Right atrium auricular region (tissue), 2 donors: ENCODE results near the gene RNF111. TPM values are rescaled to one million over a fixed set of nuclear protein-coding genes. Genes with fewer than 3 reads are reported as not detected.

Experiments used
- DNase-seq: peaks from one replicate; pipeline ENCODE4 v3.0.0-alpha.2; 2019; ENCODE audit warnings: low spot score
- H3K27ac ChIP-seq, 2 donors: fragments of 200-600 bp; sonication (generic); 1 replicate in 1 of 2; 2 replicates in 1 of 2; pipeline ENCODE4 v1.5.1; 2016 to 2019
- H3K27me3 ChIP-seq, 2 donors: fragments of 200-600 bp; sonication (generic); one replicate each; pipeline versions ENCODE4 v1.5.1 to v1.6.0; 2017 to 2019
- H3K36me3 ChIP-seq: fragments of 200-600 bp; sonication (generic); one replicate; pipeline ENCODE4 v1.5.1; 2016
- H3K4me1 ChIP-seq, 2 donors: fragments of 200-600 bp; sonication (generic); one replicate each; pipeline versions ENCODE4 v1.5.1 to v1.6.0; 2017 to 2019
- H3K4me3 ChIP-seq, 2 donors: fragments of 200-600 bp; sonication (generic); 1 replicate in 1 of 2; 2 replicates in 1 of 2; pipeline ENCODE4 v1.5.1; 2017 to 2019; ENCODE audit warnings: mild to moderate bottlenecking in 1 of 2, moderate library complexity in 1 of 2
- H3K9me3 ChIP-seq, 2 donors: fragments of 200-600 bp; sonication (generic); one replicate each; pipeline ENCODE4 v1.5.1; 2019
- total RNA-seq, 2 donors: library from RNA; depleted of rRNA; stranded (reverse); fragments of >200 nt; gene quantifications; one replicate each; pipeline ENCODE4 v1.1.0, GENCODE V29; 2016
- TF ChIP-seq, protein P1 (sequence below), 2 donors: fragments of 200-600 bp; sonication (generic); IDR thresholded peaks; one replicate each; pipeline ENCODE4 v1.5.1; 2019; ENCODE audit warnings: antibody characterized with exemption in 2 of 2

Gene RNF111
- total RNA-seq, 2 donors from 2014 or later, result 9.3 to 15.6 TPM

DNA sequence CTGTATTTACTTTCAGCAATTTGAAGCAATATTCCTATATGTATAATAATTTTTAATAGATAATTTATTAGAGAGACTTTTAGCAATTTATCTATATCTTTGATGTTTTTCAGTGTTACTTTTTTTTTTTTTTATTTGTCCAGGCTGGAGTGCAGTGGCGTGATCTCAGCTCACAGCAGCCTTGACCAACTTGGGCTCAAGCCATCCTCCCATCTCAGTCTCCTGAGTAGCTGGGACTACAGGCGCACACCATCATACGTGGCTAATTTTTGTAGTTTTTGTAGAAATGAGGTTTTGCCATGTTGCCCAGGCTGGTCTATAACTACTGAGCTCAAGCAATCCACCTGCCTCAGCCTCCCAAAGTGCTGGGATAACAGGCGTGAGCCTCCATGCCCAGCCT is 28.7 kb upstream of the RNF111 start:
- H3K4me3 ChIP-seq, result no peak overlapping the region
- TF ChIP-seq, protein P1, sequence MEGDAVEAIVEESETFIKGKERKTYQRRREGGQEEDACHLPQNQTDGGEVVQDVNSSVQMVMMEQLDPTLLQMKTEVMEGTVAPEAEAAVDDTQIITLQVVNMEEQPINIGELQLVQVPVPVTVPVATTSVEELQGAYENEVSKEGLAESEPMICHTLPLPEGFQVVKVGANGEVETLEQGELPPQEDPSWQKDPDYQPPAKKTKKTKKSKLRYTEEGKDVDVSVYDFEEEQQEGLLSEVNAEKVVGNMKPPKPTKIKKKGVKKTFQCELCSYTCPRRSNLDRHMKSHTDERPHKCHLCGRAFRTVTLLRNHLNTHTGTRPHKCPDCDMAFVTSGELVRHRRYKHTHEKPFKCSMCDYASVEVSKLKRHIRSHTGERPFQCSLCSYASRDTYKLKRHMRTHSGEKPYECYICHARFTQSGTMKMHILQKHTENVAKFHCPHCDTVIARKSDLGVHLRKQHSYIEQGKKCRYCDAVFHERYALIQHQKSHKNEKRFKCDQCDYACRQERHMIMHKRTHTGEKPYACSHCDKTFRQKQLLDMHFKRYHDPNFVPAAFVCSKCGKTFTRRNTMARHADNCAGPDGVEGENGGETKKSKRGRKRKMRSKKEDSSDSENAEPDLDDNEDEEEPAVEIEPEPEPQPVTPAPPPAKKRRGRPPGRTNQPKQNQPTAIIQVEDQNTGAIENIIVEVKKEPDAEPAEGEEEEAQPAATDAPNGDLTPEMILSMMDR (IDR thresholded peaks at IDR 0.05), result no peak
- no peaks in the 10 kb centered on the region for H3K9me3 ChIP-seq
- no peaks in the 10 kb centered on the region for H3K36me3 ChIP-seq
- DNase-seq, result no peak
- H3K27ac ChIP-seq, result no peak overlapping the region
- no peaks in the 10 kb centered on the region for H3K27me3 ChIP-seq
- no peaks in the 10 kb centered on the region for H3K4me1 ChIP-seq

DNA sequence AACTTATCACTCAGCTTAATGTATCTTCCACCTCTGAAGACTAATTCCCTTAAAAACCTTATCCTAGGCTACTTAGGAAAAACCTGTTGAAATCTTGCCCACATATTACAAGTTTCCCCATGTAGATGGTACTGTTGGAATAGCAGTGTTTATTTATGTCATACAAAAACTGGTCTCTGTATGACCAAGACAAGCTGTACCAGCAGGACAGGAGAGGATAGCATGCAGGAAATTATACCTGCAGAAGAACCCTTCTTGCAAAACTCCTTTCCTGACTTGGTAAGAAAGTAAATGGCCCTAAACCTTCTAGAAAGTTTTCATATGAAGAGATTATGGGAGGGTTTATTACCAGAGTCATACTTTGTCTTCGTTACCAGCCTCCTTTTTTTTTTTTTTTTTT is 25.3 kb upstream of the RNF111 start:
- DNase-seq, result no peak
- no peak overlapping the region for H3K27ac ChIP-seq
- no peaks in the 10 kb centered on the region for H3K4me1 ChIP-seq
- H3K4me3 ChIP-seq, result no peak overlapping the region
- H3K27me3 ChIP-seq, result no peaks in the 10 kb centered on the region
- H3K9me3 ChIP-seq, result no peaks in the 10 kb centered on the region
- TF ChIP-seq, protein P1 (IDR thresholded peaks at IDR 0.05), result no peak
- no peaks in the 10 kb centered on the region for H3K36me3 ChIP-seq

DNA sequence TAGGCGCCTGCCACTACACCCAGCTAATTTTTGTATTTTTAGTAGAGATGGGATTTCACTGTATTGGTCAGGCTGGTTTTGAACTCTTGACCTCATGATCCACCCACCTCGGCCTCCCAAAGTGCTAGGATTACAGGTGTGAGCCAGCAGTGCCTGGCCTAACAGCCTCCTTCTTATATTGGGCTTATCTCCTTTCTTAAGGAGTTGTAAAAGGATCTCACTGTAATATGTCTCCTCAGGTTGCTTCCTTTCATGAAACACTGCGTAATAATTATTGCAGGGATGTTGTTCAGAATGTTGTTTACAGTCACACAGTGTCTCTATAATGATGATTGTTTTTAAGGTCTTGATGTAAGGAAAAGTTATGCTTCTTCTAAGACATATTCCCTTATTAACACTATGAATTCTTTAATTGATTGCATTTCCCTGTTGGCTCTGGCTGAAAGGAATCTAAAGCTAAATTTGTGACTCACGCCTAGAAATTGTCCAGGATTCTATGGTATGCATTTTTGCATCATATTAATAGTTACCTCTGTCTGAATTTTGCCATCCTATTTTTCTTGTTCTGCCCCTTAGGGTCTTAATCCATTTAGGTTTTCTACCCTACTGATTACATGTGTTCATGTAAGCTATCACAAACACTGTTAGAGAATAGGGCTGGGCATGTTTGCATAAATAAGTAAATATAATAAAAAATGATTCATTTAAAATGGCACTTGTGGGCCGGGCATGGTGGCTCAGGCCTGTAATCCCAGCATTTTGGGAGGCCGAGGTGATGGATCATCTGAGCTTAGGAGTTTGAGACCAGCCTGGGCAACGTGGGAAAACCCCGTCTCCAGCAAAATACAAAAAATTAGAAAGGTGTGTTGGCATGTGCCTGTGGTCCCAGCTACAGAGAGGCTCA is 24.5 kb upstream of the RNF111 start:
- H3K27ac ChIP-seq, result no peak overlapping the region
- DNase-seq, result no peak

DNA sequence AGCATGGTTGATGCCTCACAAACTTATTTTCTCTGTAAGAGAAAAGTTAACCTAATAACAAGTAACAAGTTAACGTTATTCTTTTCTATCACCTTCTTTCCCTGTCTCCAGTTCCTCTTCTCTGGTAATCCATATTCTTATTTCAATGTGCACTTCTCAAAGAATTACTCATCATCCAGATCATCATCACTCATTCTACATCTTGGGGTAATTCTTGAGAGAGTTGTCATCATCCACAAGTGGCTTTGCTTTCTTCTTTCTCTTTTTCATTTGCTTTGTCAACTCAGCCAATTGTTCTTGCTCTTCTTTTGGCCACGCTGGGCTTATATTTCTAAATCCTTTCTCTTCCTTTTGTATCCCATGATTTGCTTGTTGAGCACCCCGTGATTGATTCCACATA is 20.8 kb upstream of the RNF111 start:
- DNase-seq, result no peak
- H3K9me3 ChIP-seq, result no peaks in the 10 kb centered on the region
- no peaks in the 10 kb centered on the region for H3K27me3 ChIP-seq
- no peaks in the 10 kb centered on the region for H3K4me1 ChIP-seq
- H3K27ac ChIP-seq, result no peak overlapping the region
- H3K4me3 ChIP-seq, result no peak overlapping the region
- H3K36me3 ChIP-seq, result no peaks in the 10 kb centered on the region
- TF ChIP-seq, protein P1 (IDR thresholded peaks at IDR 0.05), result no peak

More for the DNA sequence above, 24.5 kb upstream of the RNF111 start:
- TF ChIP-seq, protein P1 (IDR thresholded peaks at IDR 0.05), result no peak
- Histone ChIP-seq H3K36me3 (no peaks in the 10 kb centered on the region), H3K27me3 (no peaks in the 10 kb centered on the region), H3K9me3 (no peaks in the 10 kb centered on the region), H3K4me1 (no peaks in the 10 kb centered on the region), H3K4me3 (no peak overlapping the region)

DNA sequence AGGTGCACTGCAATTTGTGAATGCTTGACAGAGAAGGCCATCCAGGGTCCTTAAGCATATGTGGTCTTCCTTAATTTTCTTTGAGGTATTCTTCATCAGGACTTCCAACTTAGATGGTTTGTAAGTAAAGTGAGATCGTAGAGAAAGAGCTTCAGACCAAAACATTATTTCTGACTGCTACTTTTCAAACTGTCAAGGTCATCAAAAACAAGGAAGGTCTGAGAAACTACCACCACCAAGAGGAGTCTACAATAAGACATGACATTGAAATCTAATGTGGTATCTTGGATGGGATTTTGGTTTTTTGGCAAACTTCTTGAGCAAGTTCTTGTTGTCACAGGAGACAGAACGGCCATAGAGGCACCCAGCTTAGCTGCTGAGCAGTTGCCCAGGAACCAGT is 20.0 kb upstream of the RNF111 start:
- H3K4me1 ChIP-seq, result no peaks in the 10 kb centered on the region
- no peak for DNase-seq
- TF ChIP-seq, protein P1 (IDR thresholded peaks at IDR 0.05), result no peak
- no peak overlapping the region for H3K4me3 ChIP-seq
- H3K36me3 ChIP-seq, result no peaks in the 10 kb centered on the region
- no peak overlapping the region for H3K27ac ChIP-seq
- H3K9me3 ChIP-seq, result no peaks in the 10 kb centered on the region
- H3K27me3 ChIP-seq, result no peaks in the 10 kb centered on the region
